Melanocyte of skin (primary cell): ENCODE results near the gene ADO. TPM values are rescaled to one million over a fixed set of nuclear protein-coding genes. Genes with fewer than 3 reads are reported as not detected.

Experiments
- total RNA-seq, 2 donors: library from RNA; depleted of rRNA; stranded (reverse); fragments of >200 nt; gene quantifications; 2 replicates each; pipeline ENCODE4 v1.2.3, GENCODE V29; 2012

Gene ADO
- total RNA-seq: 10 to 100 TPM; 23.7 to 28.0 TPM

GRCh38 chr10:62804356-62805230, at the start of gene ADO:
Gene ADO, plus strand, starts transcription at chr10:62804720. Its CDS starts 340 bp downstream, at chr10:62805060.

GRCh38 chr10:62816331-62817120, 12.0 kb downstream of the ADO start, which contains the start of gene EGR2:
Gene EGR2, minus strand, starts transcription at chr10:62816366. Its CDS starts 337 bp downstream, at chr10:62816029.

Other genes starting within 250 kb of the ADO start
- under 1 TPM; under 0.01 to 0.34 TPM for gene EGR2, start 11.6 kb downstream of the ADO start, total RNA-seq